Fibroblast of lung (primary cell): ENCODE measurements around the gene CCDC39.

Experiments
- EZH2 ChIP-seq: IDR thresholded peaks from 2 replicates; pipeline ENCODE4 v1.5.1; 2012; ENCODE audit warnings: low read length, control low read depth, mild to moderate bottlenecking; ENCODE audit errors: missing control alignments
- TF ChIP-seq, protein P1 (sequence below), 2 donors: IDR thresholded peaks in 1 of 2; conservative IDR thresholded peaks in 1 of 2; 1 replicate in 1 of 2; 2 replicates in 1 of 2; pipeline ENCODE4 v1.5.1; 2011 to 2012; ENCODE audit warnings: low read length in 2 of 2, control low read depth in 1 of 2, inconsistent platforms in 1 of 2, low read depth in 1 of 2, mild to moderate bottlenecking in 1 of 2

DNA sequence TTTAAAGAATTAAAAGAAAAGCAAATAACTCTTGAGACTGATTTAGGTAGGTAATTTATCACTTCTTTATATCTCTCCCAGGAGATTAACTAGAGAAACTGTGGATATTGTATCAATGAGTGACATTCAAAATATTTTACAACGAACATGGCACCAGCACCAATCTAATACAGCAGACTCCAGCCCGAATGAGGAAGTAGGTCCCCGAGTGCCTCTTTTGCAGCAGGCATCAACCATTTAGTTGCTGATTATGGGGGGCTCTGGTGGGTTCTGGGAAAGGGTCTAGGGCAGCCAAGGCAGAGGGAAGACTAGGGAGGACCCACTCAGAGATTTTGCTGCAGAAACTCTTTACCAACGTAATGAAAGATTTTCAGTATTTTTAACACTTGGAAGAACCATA, 109.1 kb downstream of the CCDC39 start:
- TF ChIP-seq, protein P1, sequence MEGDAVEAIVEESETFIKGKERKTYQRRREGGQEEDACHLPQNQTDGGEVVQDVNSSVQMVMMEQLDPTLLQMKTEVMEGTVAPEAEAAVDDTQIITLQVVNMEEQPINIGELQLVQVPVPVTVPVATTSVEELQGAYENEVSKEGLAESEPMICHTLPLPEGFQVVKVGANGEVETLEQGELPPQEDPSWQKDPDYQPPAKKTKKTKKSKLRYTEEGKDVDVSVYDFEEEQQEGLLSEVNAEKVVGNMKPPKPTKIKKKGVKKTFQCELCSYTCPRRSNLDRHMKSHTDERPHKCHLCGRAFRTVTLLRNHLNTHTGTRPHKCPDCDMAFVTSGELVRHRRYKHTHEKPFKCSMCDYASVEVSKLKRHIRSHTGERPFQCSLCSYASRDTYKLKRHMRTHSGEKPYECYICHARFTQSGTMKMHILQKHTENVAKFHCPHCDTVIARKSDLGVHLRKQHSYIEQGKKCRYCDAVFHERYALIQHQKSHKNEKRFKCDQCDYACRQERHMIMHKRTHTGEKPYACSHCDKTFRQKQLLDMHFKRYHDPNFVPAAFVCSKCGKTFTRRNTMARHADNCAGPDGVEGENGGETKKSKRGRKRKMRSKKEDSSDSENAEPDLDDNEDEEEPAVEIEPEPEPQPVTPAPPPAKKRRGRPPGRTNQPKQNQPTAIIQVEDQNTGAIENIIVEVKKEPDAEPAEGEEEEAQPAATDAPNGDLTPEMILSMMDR (conservative IDR thresholded peaks at IDR 0.05 in 1 of 2, IDR thresholded peaks at IDR 0.05 in 1 of 2; ENCODE audit: low read depth in 1 of 2, low read length in 2 of 2), result no peak
- TF ChIP-seq EZH2, result no peak
